HG03066 (cell line): ENCODE measurements around the gene KRTAP10-4.
"Not testable (repeated sequence)": the region's sequence is repeated elsewhere in the genome, so short reads cannot be mapped to it uniquely, and the experiment has no call there.

ENCODE experiments used
- ATAC-seq: cut with Tn5 transposase; IDR thresholded peaks from one replicate; pipeline ENCODE4 v1.9.1; 2021; ENCODE audit warnings: low read depth; ENCODE audit not compliant: unreplicated experiment

KRTAP10-4 gene

DNA sequence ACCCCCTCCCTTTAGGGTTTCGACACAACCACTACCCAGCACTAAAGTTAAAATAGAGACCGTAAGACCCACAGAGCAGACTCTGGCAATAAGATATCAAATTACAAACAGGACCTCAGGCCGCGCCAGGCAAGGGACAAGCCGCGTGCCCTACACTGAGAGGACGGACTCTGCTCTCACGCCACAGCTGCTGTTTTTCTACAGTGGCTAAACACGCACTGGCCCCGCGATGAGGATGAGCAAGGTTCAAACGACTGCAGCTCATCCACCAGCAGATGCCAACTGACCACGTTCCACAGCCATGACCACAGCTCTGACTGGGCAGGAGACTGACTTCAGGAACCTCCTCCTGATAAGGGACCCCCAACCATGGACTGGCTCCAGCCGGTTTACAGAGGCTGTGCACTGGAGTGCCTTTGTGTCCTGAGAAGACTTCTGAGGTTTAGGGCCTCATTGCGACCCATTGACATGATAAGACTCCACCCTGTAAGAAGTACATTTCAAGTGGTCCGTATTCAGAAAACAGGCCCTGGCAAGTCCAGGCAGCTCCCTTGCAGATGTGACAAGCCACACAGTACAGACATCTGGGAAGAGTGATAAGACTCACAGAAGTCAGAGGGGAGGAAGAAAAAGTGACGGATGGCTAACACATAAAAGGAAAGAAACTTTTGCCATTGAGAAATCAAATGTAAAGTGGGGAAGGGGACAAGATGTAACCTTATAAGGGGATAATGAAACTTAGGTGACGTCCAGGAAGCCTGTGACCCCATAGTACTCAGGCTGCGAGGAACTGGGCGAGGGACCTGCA is 20.3 kb downstream of the KRTAP10-4 start:
- ATAC-seq: no peak

DNA sequence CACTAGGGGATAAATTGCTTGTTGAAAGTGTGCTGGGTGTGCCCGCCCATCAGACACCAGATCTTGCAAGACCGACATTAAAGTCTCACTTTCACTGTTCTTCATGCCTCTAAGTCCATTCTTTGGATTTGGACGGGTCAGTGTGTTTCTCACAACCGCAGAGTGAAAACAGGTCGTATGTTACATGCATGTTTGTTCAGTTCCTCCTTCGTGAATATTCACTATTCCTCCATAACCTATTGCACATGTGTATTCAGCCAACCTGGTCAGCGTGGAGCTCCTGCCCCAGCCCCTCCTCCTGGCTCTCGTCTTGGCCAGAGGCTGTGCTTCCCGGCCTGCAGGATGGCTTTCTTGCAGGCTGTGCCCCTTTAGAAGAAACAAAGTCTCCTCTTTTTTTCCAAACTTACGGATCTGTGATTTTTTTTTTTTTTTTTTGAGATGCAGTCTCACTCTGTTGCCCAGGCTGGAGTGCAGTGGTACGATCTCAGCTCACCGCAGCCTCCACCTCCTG is 20.9 kb downstream of the KRTAP10-4 start:
- ATAC-seq: no peak

DNA sequence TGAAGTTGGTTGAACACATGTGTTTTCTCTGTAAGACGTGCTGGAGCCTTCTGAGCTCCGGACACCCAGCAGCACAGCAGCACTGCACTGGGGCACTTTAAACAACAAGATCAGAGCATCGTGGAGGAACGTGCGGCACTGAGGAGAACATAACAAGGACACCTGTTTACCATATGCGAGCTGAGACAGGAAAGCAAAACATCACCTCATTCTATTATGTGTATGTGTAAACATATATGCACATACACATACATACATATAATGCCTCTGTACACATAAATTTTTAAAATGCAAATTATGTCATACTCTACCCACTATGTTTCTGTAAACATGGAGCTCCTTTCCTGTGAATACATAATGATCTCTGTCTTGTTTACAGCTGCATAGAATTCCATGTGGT is 22.0 kb downstream of the KRTAP10-4 start:
- ATAC-seq: no peak

DNA sequence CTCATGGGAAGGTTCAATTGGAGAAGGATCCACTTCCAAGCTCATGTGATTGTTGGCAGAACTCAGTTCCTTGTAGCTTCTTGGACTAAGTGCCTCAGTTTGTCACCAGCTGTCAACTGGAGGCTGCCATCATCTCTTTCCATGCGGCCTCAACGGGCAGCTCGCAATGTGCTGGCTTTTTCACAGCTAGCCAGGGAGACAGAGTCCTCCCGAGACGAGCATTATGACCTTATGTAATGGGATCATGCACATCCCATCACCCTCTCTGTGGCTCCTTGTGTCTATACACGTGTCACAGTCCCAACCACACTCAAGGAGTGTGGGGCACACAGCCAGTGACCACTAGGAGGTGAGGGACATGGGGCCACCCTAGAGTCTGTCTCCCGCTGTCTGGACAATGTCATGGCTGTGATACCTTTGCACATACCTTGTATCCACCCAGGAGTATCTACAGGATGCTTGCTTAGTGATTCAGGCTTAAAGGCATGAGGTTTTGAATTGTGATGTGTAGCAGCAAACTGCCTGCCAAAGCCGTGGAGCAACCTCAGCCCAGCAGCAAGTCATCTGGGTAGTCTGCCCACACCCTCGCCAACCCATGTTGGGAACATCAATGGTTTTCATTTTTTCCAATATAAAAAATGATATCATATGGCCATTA is 22.7 kb downstream of the KRTAP10-4 start:
- ATAC-seq: no peak

DNA sequence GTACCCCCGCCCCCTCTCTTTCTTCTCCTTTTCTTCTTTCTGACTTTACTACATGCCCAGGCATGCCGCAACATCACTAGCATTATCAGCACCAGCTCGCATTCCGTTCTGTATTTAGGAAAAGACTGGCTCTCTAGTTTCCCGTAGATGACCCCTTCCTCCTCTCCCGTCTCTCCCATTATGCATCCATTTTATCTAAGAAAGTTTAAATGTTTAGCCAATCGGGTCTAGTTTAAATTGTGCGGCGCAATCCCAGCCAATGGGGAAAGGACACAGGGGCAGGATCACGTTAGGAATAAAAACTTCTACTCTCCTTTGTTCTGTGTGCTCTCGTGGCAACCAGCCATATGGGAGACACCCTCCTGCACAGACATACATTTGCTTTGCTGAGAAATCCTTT is 24.5 kb downstream of the KRTAP10-4 start:
- ATAC-seq: no peak

DNA sequence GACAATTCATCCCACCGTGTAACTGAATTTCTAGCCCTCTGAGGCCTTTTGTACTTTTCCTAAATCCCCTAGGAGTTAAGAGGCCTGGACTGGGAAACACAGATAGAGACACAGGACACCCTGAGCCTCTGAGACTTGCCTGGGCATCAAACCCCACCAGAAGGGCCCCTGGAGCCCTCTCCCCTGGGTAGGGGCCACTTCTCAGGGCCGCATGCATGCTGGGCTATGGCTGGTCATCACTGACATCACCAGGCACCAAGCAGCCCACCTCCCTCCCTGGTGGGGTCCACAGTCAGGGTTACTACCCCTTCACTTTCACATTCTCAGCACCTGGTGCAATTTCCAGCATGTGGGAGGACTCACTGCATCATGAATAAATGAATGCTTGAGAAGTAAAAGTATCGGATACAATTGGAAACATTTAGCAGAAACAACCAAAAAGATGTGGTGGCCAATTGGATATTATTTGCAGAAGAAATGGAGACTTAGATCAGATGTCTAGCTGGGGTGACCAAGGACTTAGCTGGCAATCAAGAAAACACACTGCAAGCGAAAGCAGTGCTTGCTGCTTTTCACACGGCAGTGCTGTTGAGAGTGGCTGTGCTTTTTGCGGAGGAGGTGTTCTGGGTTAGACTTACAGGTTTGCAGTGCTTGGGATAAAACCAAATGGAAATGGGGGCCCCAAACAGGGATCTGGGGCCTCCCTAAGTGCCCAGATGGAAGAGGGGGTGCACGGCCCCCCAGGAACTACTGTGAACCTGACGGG is 25.9 kb downstream of the KRTAP10-4 start:
- ATAC-seq: no peak

DNA sequence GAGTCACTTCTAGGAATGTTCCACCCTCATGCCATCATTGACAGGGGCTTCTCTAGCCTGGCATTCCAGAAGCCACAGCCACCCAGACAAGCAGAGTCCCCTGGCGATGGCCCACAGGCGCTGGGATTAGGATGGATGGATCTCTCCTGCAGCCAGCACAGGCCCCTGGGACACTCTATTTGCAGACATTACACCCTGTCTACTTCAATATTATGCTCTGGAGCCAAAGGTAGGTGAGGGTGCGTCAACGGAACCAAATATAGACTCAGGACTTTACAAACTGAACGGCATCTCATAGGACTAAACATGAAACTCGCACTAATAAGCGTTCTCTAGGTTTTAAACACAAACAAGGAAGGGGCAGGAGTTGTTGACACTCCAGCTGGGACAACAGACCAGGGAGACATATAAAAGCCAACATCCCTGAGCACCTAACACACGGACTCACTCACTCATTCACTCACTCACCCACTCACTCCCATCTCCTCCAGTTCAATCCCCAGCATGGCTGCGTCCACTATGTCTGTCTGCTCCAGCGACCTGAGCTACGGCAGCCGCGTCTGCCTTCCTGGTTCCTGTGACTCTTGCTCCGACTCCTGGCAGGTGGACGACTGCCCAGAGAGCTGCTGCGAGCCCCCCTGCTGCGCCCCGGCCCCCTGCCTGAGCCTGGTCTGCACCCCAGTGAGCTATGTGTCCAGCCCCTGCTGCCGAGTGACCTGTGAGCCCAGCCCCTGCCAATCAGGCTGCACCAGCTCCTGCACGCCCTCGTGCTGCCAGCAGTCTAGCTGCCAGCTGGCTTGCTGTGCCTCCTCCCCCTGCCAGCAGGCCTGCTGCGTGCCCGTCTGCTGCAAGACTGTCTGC is 26.8 kb downstream of the KRTAP10-4 start, which contains the start of gene KRTAP10-7:
KRTAP10-7 (plus strand) TSS at position 480 of the 861 bp plus-strand sequence; CDS start at position 505, 25 bp downstream.
- not testable (repeated sequence) for ATAC-seq

DNA sequence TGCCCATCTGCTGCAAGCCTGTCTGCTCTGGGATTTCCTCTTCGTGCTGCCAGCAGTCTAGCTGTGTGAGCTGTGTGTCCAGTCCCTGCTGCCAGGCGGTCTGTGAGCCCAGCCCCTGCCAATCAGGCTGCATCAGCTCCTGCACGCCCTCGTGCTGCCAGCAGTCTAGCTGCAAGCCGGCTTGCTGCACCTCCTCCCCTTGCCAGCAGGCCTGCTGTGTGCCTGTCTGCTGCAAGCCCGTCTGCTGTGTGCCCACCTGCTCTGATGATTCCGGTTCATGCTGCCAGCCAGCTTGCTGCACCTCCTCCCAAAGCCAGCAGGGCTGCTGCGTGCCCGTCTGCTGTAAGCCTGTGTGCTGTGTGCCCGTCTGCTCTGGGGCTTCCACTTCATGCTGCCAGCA is 27.6 kb downstream of the KRTAP10-4 start:
- ATAC-seq: not testable (repeated sequence)

DNA sequence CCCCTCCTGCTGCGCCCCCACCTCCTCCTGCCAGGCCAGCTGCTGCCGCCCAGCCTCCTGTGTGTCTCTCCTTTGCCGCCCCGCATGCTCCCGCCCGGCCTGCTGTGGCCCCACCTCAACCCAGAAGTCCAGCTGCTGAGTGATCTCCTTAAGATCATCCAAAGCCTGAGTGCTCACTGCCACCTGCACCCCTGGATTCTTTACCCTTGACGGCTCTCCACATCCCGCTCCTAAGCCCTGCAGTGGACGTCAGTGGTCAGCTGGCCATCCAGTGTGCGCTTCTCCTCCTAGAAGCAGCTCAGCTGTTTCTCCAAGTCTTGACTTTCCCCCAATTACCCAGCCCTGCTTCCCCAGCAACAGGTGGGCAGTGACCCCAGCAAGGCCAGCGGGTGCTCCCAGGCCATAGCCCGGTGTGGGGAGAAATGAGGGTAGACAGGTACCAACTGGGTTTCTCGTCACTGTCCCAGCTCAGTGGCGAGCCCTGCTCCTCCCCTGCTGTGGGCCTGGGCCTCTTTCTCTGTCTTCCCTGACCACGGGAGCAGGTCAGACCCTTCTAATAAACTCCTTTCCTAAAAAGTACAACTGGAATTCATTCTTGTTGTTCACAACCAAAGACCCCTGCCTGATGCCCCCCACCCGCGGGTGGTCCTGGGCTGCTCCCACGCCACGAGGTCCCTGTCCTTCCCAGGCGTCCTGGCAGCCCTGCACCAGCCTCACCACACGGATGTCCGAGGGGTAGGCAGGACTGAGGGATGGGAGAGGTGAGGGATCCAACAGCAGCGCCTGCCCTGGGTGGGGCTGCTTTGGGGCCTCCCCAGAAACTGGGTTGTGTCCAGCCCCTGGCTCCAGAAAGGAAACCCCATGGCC is 28.3 kb downstream of the KRTAP10-4 start:
- ATAC-seq: no peak

DNA sequence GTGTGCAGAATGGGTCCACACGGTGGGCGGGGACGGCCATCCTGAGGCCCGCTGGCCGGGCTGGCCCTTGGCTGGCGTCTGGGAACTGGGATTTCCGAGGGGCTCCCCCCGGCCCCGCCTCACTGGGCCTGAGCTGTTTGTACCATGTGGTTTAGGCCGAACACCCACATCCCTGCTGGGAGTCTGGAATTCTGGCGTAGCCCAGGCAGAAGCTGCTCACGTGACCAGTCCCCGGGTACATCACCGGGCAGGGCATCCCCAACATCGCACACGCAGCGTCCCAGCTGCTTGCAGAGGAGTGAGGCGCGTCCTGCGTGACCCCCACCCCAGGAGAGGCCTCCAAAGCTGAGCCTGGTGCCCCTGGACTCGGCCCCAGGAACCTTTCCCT is 28.9 kb downstream of the KRTAP10-4 start:
- ATAC-seq: no peak

DNA sequence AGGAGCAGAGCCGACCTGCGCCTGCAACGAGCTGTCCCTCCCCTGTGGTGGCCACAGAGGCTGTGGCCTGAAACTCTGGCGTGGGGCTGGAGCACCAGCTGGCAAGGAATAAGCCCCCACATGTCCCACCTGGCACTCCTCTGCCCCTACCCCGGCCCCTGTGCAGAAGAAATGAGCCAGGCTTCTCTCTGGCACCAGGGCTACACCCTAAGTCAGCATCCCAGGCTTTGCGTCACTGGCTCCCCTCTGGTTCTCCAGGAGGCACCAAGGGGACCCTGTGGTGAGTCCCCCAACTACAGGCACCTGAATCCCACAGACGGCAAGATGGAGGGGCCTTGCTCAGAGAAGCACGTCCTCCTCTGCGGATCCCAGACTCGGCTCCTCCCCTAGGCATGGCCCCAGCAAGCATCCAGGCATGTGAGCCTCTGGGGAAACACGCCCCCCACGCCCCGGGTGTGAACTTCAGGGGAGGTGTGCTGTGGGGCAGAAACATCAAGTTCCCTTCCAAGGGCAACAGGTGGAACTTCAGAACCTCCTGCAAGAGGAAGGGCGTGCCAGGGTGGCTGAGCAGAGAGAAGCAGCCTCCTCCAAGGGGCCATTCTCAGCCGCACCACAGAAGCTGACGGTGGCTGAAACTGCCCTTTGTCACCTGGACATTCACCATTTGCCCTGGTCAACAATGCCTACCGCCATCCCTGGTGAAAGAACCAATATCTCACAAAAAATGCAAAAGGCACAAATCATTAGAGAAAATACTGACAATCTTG is 29.8 kb downstream of the KRTAP10-4 start:
- no peak for ATAC-seq

DNA sequence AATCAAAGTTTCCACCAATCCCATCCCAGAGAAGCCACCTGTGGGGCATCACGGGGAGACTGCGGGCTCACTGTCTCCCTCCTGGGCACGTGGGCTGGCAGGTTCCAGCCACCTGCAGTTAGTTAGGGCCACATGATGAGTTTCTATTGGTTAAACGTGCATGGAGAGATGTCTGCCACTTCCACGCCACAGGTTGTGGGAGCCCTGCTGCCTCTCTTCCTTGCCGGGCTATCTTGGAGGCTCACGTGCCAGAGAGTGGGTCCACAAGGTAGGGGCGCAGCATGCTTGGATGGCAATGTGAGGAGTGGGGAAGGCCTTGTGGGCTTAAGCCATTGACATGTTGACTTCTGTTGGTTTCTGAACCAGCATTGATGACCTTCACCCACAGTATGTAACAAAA is 30.4 kb downstream of the KRTAP10-4 start:
- no peak for ATAC-seq

DNA sequence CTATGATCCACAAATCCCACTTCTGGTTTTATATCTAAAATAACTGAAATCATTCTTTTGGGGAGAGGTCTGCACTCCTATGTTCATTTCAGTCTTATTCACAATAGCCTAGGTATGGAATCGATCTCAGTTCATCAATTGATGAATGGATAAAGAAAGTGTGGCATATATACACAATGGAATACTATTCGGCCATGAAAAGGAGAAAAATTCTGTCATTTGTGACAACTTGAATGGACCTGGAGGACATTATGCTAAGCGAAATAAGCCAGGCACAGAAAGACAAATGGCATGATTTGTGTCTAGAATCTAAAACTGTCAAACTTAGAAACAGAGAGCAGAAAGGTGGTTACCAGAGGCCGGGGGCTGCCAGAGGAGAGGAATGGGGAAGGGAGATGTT is 33.0 kb downstream of the KRTAP10-4 start:
- no peak for ATAC-seq

DNA sequence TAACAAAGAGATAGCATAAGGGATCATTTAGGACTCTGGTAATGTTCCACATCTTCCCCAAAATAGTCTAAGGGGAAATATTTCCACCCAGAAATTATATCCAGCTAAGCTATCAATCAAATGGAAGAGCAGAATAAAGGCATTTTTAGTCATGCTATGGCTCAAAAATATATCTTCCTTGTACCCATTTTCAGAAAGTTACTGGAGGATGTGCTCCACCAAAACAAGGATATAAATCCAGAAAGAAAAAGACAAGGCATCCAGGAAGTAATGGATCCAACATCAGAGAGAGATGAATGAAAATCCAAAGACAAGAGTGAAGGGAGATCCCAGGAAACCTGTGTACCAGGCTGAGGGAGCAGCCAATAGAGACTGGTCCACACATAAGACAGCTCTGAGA is 35.7 kb downstream of the KRTAP10-4 start:
- no peak for ATAC-seq

DNA sequence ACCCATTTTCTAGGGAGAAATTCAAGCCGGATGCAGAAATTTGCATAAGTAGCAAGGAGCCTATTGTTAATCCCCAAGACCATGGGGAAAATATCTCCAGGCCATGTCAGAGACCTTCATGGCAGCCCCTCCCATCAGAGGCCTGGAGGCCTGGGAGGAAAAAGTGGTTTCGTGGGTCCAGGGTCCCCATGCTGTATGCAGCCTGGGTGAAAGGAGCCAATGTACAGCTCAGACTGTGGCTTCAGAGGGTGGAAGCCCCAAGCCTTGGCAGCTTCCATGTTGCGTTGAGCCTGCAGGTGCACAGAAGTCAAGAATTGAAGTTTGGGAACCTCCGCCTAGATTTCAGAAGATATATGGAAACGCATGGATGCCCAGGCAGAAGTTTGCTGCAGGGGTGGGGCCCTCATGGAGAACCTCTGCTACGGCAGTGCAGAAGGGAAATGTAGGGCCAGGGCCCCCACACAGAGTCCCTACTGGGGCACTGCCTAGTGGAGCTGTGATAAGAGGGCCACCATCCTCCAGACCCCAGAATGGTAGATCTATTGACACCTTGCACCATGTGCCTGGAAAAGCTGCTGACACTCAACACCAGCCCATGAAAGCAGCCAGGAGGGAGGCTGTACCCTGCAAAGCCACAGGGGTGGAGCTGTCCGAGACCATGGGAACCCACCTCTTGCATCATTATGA is 36.8 kb downstream of the KRTAP10-4 start:
- ATAC-seq: not testable (repeated sequence)

DNA sequence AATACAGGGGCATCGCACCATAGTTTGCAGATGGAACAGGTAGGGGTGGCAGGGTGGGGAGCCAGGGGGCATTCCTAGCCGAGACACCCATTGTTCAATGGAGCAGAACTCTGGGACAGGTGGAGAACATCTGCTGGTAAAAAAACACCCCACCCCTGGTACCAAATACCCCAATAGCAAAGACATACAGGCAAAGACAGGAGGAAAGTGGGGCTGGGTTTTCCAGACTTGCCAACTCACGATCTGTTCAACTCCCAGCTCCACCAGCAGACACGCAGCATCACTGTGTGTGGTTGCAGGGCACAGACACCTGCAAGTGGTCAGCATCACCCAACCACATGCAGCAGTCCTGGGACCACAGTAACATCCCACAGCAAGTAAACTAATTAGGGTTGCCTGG is 38.0 kb downstream of the KRTAP10-4 start:
- ATAC-seq: no peak

DNA sequence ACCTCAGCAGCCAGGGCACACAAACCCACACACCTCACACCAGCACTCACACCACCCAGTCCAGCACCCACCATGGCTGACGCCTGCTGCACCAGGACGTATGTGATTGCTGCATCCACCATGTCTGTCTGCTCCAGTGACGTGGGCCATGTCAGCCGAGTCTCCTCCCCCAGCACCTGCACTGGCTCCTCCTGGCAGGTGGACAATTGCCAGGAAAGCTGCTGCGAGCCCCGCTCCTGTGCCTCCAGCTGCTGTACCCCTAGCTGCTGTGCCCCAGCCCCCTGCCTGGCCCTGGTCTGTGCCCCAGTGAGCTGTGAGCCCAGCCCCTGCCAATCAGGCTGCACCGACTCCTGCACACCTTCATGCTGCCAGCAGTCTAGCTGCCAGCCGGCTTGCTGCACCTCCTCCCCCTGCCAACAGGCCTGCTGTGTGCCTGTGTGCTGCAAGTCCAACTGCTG is 38.5 kb downstream of the KRTAP10-4 start, which contains the start of gene KRTAP10-8:
KRTAP10-8 (plus strand) TSS at position 51 of the 458 bp plus-strand sequence; CDS start at position 73, 22 bp downstream.
- no peak for ATAC-seq
